Right lobe of liver (tissue), 4 donors: ENCODE results near the gene GLS.

Experiments
- POLR2A ChIP-seq: fragments of 450-650 bp; IDR thresholded peaks from one replicate; pipeline ENCODE4 v1.6.1; 2017; ENCODE audit warnings: antibody characterized with exemption, mild to moderate bottlenecking
- TF ChIP-seq, protein P1 (sequence below), 4 donors: fragments of 200-600 bp in 3 of 4; fragments of 450-650 bp in 1 of 4; IDR thresholded peaks; one replicate each; pipeline versions ENCODE4 v1.5.1 to v1.8.0; 2016 to 2022; ENCODE audit warnings: antibody characterized with exemption in 4 of 4, mild to moderate bottlenecking in 2 of 4
- donor health status: DM: no; HTN: no; CAD: no.
- donor health status: DM: no; HTN: no; CAD: no.
- donor health status: DM: no; HTN: yes; CAD: no.

DNA sequence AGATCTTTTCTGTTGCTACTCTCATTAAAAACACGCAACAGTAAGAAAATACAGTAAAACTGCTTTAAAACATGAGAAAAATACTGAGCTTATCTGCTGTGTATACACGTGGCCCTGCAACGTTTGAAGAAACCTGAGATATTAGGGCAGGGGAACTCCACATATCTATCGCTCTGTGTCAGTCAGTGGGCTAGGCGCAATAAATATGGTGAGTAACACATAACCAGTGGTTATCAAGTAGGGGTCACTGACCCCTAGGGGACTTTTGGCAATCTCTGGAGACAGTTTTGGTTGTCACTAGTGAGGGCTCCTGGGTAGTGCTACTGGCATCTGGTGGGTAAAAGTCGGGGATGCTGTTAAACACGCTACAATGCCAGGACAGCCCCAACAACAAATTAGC is 118.4 kb downstream of the GLS start:
- TF ChIP-seq, protein P1, sequence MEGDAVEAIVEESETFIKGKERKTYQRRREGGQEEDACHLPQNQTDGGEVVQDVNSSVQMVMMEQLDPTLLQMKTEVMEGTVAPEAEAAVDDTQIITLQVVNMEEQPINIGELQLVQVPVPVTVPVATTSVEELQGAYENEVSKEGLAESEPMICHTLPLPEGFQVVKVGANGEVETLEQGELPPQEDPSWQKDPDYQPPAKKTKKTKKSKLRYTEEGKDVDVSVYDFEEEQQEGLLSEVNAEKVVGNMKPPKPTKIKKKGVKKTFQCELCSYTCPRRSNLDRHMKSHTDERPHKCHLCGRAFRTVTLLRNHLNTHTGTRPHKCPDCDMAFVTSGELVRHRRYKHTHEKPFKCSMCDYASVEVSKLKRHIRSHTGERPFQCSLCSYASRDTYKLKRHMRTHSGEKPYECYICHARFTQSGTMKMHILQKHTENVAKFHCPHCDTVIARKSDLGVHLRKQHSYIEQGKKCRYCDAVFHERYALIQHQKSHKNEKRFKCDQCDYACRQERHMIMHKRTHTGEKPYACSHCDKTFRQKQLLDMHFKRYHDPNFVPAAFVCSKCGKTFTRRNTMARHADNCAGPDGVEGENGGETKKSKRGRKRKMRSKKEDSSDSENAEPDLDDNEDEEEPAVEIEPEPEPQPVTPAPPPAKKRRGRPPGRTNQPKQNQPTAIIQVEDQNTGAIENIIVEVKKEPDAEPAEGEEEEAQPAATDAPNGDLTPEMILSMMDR (IDR thresholded peaks at IDR 0.05) = no peak
- TF ChIP-seq POLR2A = no peak
